Bronchial epithelial cell (primary cell): ENCODE measurements around the gene TATDN2. TPM values are rescaled to one million over a fixed set of nuclear protein-coding genes. Genes with fewer than 3 reads are reported as not detected.
A peak's percentile ranks its signal among the peaks of the same experiment; 100 is the strongest.

Experiments
- DNase-seq: peaks from one replicate; pipeline ENCODE4 v3.0.0-alpha.2; 2010; ENCODE audit warnings: low read depth
- FAIRE-seq: peaks from 2 replicates; lab custom pipeline; 2011; peaks lifted over from hg19 to GRCh38; lab: Jason Lieb, UNC
- H3K27me3 ChIP-seq: 2 replicates; pipeline ENCODE4 v1.5.1; 2011; ENCODE audit warnings: low read length; ENCODE audit not compliant: control insufficient read depth, insufficient read depth
- H3K36me3 ChIP-seq: 2 replicates; pipeline ENCODE4 v1.5.1; 2011; ENCODE audit warnings: low read length; ENCODE audit not compliant: control insufficient read depth, insufficient read depth
- H3K4me3 ChIP-seq: 2 replicates; pipeline ENCODE4 v1.5.1; 2011; ENCODE audit warnings: mild to moderate bottlenecking, low read depth, low read length, control low read depth
- CTCF ChIP-seq: IDR thresholded peaks from 2 replicates; pipeline ENCODE4 v1.5.1; 2011; ENCODE audit warnings: mild to moderate bottlenecking, moderate library complexity, low read length, control low read depth, inconsistent platforms; ENCODE audit not compliant: insufficient read depth, severe bottlenecking
- total RNA-seq: library from RNA; depleted of rRNA; stranded (reverse); fragments of >200 nt; gene quantifications from 2 replicates; pipeline ENCODE4 v1.2.1, GENCODE V29; 2014

The TATDN2 gene
- total RNA-seq, 1 donor from 2014 or later: 7.9 TPM

GRCh38 chr3:10249833-10250232, 1.6 kb downstream of the TATDN2 start:
- FAIRE-seq (no peak), DNase-seq (no peak)
- no peaks in the 10 kb centered on the region for H3K27me3 ChIP-seq
- H3K4me3 ChIP-seq: peak overlapping the region; percentile 68
- no peak for TF ChIP-seq CTCF
- H3K36me3 ChIP-seq: peaks cover 11% of the 10 kb centered on the region

GRCh38 chr3:10251006-10251405, 2.7 kb downstream of the TATDN2 start:
- no peak for DNase-seq
- FAIRE-seq: no peak
- Histone ChIP-seq H3K36me3 (peaks cover 13% of the 10 kb centered on the region), H3K27me3 (no peaks in the 10 kb centered on the region), H3K4me3 (no peak overlapping the region)
- TF ChIP-seq CTCF: no peak

GRCh38 chr3:10253731-10254130, 5.5 kb downstream of the TATDN2 start:
- TF ChIP-seq CTCF: no peak
- no peak overlapping the region for H3K4me3 ChIP-seq
- H3K27me3 ChIP-seq: no peaks in the 10 kb centered on the region
- FAIRE-seq: no peak
- DNase-seq: no peak
- H3K36me3 ChIP-seq: peaks cover 13% of the 10 kb centered on the region

- no peak for TF ChIP-seq CTCF
- FAIRE-seq (no peak), DNase-seq (no peak)
- peaks cover 21% of the 10 kb centered on the region for H3K36me3 ChIP-seq
- no peak overlapping the region for H3K4me3 ChIP-seq
- H3K27me3 ChIP-seq: no peaks in the 10 kb centered on the region
Observed at GRCh38 chr3:10255835-10256234, 7.6 kb downstream of the TATDN2 start.

GRCh38 chr3:10259036-10259435, 10.8 kb downstream of the TATDN2 start:
- DNase-seq (no peak), FAIRE-seq (no peak)
- H3K36me3 ChIP-seq: peaks cover 15% of the 10 kb centered on the region
- H3K4me3 ChIP-seq: no peak overlapping the region
- no peak for TF ChIP-seq CTCF
- H3K27me3 ChIP-seq: no peaks in the 10 kb centered on the region

GRCh38 chr3:10259798-10260197, 11.5 kb downstream of the TATDN2 start:
- no peak for FAIRE-seq
- no peak for DNase-seq
- H3K36me3 ChIP-seq: peaks cover 12% of the 10 kb centered on the region
- no peaks in the 10 kb centered on the region for H3K27me3 ChIP-seq
- H3K4me3 ChIP-seq: no peak overlapping the region
- TF ChIP-seq CTCF: no peak
